ENCODE data around the gene SLC9A8. TPM values are rescaled to one million over a fixed set of nuclear protein-coding genes. Genes with fewer than 3 reads are reported as not detected.

Gene SLC9A8
- total and polyA plus RNA-seq, 3 experiments from 2014 or later, result 7.7 to 12.0 (median 11.5) TPM

DNA sequence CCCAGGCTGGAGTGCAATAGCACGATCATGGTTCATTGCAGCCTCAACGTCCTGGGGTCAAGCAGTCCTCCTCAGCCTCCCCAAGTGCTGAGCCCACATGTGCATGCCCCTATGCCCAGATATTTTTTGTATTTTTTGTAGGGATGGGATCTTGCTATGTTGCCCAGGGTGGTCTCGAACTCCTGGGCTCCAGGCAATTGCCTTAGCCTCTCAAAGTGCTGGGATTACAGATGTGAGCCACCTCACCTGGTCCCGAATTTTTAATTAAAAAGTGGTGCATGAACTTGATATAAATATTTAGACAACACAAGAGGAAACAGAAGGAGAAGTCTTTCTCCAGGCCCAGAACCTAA lies 116.5 kb downstream of the SLC9A8 start:
- Histone ChIP-seq H3K27me3 (ENCODE audit: insufficient read depth, low read length, poor library complexity, severe bottlenecking) (no peaks in the 10 kb centered on the region), H3K36me3 (ENCODE audit: insufficient read depth, low read length) (no peaks in the 10 kb centered on the region), H3K4me1 (ENCODE audit: insufficient read depth, low read length) (no peaks in the 10 kb centered on the region), H3K4me3 (ENCODE audit: low read length) (no peak overlapping the region), H3K9me3 (ENCODE audit: low read length) (no peaks in the 10 kb centered on the region), H3K27ac (ENCODE audit: low read depth, low read length) (no peak overlapping the region)
- ChIA-PET CTCF (no interaction called here), POLR2A (no interaction called here)
- DNase-seq, result no peak
- Mint-ChIP-seq H3K9me3 (no peaks in the 10 kb centered on the region), H3K27ac (peak overlapping the region in 1 of 8 donors; percentile 74), H3K36me3 (no peaks in the 10 kb centered on the region), H3K27me3 (peaks cover 0 to 1% of the 10 kb centered on the region in 2 donors), H3K4me1 (peaks cover 10 to 14% (median 10%) of the 10 kb centered on the region in 3 donors), H3K4me3 (no peak overlapping the region)

GRCh38 chr20:49935746-49936152 lies 123.1 kb downstream of the SLC9A8 start:
- H3K27ac Mint-ChIP-seq, result peak overlapping the region; percentile 47 to 99 (median 92)
- H3K4me3 Mint-ChIP-seq, result peak overlapping the region; percentile 90 to 99 (median 97)
- no peaks in the 10 kb centered on the region for H3K9me3 Mint-ChIP-seq
- no peaks in the 10 kb centered on the region for H3K27me3 Mint-ChIP-seq
- CTCF ChIA-PET, result interaction anchor here (0.6 to 1.8 kb wide), 5 partner anchors 11 to 246 kb away, joined by 3 to 8 read pairs (median 3); no protein-coding TSS in a partner anchor
- DNase-seq, result no peak
- Histone ChIP-seq H3K36me3 (ENCODE audit: insufficient read depth, low read length) (no peaks in the 10 kb centered on the region), H3K27me3 (ENCODE audit: insufficient read depth, low read length, poor library complexity, severe bottlenecking) (no peaks in the 10 kb centered on the region), H3K4me3 (ENCODE audit: low read length) (peak overlapping the region; percentile 98), H3K27ac (ENCODE audit: low read depth, low read length) (peak overlapping the region; percentile 93), H3K9me3 (ENCODE audit: low read length) (no peaks in the 10 kb centered on the region), H3K4me1 (ENCODE audit: insufficient read depth, low read length) (peaks cover 34% of the 10 kb centered on the region)
- peaks cover 41 to 56% (median 47%) of the 10 kb centered on the region in 3 donors for H3K4me1 Mint-ChIP-seq
- H3K36me3 Mint-ChIP-seq, result peaks cover 0 to 20% (median 0%) of the 10 kb centered on the region in 3 donors
- POLR2A ChIA-PET, result interaction anchor here (0.6 to 3.4 kb wide), 8 partner anchors 20 to 859 kb away, joined by 3 to 34 read pairs (median 4); partner anchors contain the start of genes BCAS4, PEDS1, SLC9A8 and SPATA2

DNA sequence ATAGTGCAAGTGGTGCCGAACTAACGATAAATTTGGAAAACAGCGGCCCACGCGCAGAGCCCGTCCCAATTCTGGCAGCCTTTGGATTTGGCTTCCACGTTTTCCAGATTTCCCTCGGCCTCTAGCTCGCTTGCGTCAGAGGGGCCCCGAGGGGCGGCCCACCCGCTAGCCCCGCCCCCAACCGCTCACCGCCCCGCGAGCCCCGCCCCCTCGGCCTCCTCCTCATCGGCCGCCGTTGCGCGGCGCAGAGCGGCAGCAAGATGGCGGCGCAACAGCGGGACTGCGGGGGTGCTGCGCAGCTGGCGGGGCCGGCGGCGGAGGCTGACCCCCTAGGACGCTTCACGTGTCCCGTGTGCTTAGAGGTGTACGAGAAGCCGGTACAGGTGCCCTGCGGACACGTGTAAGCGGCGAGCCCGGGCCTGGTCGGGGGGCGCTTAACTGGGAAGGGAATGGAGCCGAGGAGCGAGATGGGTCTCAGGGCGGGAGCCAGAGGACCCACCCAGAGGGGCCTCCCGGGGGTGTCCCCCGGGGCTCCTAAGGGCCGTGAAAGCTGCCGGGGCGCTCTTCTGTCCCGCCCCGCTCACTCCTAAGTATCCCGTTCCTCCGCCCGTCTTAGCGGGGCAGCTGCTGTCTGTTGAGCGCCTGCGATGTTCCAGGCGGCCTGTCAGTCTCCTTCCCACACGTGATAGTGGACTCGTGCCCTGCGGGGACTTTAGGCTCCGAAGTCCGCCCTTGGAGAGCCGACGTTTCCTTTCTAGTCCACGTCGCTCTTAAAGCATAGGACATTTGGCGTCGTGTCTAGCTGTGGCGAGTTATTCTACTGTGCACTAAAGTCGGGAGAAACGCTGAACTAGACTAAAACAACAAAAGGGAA lies 123.8 kb downstream of the SLC9A8 start, which contains the start of gene RNF114:
TSS of gene RNF114 (plus strand) at position 245 of the 874 bp plus-strand sequence. CDS start at position 261, 16 bp downstream.
- H3K4me1 ChIP-seq (ENCODE audit: insufficient read depth, low read length), result peaks cover 34% of the 10 kb centered on the region
- POLR2A ChIA-PET, result interaction anchor here (0.6 to 3.4 kb wide), 8 partner anchors 21 to 858 kb away, joined by 3 to 34 read pairs (median 4); partner anchors contain the start of genes BCAS4, PEDS1, SLC9A8 and SPATA2

GRCh38 chr20:49937027-49937929 lies 124.7 kb downstream of the SLC9A8 start:
- Histone ChIP-seq H3K9me3 (ENCODE audit: low read length) (no peaks in the 10 kb centered on the region), H3K36me3 (ENCODE audit: insufficient read depth, low read length) (peaks cover 13% of the 10 kb centered on the region), H3K4me3 (ENCODE audit: low read length) (peak overlapping the region; percentile 98), H3K27ac (ENCODE audit: low read depth, low read length) (peak overlapping the region; percentile 93), H3K4me1 (ENCODE audit: insufficient read depth, low read length) (peaks cover 34% of the 10 kb centered on the region), H3K27me3 (ENCODE audit: insufficient read depth, low read length, poor library complexity, severe bottlenecking) (no peaks in the 10 kb centered on the region)
- H3K4me1 Mint-ChIP-seq, result peaks cover 52 to 71% (median 57%) of the 10 kb centered on the region in 3 donors
- CTCF ChIA-PET, result interaction anchor here (1.3 to 1.5 kb wide), 5 partner anchors 9 to 857 kb away, joined by 3 to 7 read pairs (median 3); partner anchors contain the start of gene BCAS4
- H3K27me3 Mint-ChIP-seq, result no peaks in the 10 kb centered on the region
- H3K4me3 Mint-ChIP-seq, result peak overlapping the region; percentile 90 to 99 (median 97)
- no peaks in the 10 kb centered on the region for H3K9me3 Mint-ChIP-seq
- peak overlapping the region; percentile 91 to 99 (median 96) for H3K27ac Mint-ChIP-seq
- peaks cover 0 to 35% (median 0%) of the 10 kb centered on the region in 3 donors for H3K36me3 Mint-ChIP-seq
- DNase-seq, result peak in 1 of 5 donors; percentile 10
- POLR2A ChIA-PET, result interaction anchor here (0.6 to 3.4 kb wide), 5 partner anchors 9 to 688 kb away, joined by 3 to 34 read pairs (median 4); partner anchors contain the start of genes PEDS1 and SPATA2

More for the DNA sequence above, 123.8 kb downstream of the SLC9A8 start, which contains the start of gene RNF114:
- H3K36me3 Mint-ChIP-seq, result peaks cover 0 to 26% (median 0%) of the 10 kb centered on the region in 3 donors
- H3K4me3 Mint-ChIP-seq, result peak within 1 kb of the TSS; percentile 90 to 99 (median 97)
- peak; percentile 83 to 93 (median 88) for DNase-seq
- H3K4me3 ChIP-seq (ENCODE audit: low read length), result peak within 1 kb of the TSS; percentile 98
- H3K4me1 Mint-ChIP-seq, result peaks cover 48 to 62% (median 53%) of the 10 kb centered on the region in 3 donors
- H3K36me3 ChIP-seq (ENCODE audit: insufficient read depth, low read length), result peaks cover 4% of the 10 kb centered on the region
- peak within 1 kb of the TSS; percentile 91 to 99 (median 96) for H3K27ac Mint-ChIP-seq
- H3K27me3 ChIP-seq (ENCODE audit: insufficient read depth, low read length, poor library complexity, severe bottlenecking), result no peaks in the 10 kb centered on the region
- CTCF ChIA-PET, result interaction anchor here (1.0 to 1.6 kb wide), 4 partner anchors 8 to 747 kb away, joined by 3 to 8 read pairs (median 3); no protein-coding TSS in a partner anchor
- H3K27me3 Mint-ChIP-seq, result no peaks in the 10 kb centered on the region
- H3K9me3 ChIP-seq (ENCODE audit: low read length), result no peaks in the 10 kb centered on the region
- H3K27ac ChIP-seq (ENCODE audit: low read depth, low read length), result peak within 1 kb of the TSS; percentile 93
- no peaks in the 10 kb centered on the region for H3K9me3 Mint-ChIP-seq

DNA sequence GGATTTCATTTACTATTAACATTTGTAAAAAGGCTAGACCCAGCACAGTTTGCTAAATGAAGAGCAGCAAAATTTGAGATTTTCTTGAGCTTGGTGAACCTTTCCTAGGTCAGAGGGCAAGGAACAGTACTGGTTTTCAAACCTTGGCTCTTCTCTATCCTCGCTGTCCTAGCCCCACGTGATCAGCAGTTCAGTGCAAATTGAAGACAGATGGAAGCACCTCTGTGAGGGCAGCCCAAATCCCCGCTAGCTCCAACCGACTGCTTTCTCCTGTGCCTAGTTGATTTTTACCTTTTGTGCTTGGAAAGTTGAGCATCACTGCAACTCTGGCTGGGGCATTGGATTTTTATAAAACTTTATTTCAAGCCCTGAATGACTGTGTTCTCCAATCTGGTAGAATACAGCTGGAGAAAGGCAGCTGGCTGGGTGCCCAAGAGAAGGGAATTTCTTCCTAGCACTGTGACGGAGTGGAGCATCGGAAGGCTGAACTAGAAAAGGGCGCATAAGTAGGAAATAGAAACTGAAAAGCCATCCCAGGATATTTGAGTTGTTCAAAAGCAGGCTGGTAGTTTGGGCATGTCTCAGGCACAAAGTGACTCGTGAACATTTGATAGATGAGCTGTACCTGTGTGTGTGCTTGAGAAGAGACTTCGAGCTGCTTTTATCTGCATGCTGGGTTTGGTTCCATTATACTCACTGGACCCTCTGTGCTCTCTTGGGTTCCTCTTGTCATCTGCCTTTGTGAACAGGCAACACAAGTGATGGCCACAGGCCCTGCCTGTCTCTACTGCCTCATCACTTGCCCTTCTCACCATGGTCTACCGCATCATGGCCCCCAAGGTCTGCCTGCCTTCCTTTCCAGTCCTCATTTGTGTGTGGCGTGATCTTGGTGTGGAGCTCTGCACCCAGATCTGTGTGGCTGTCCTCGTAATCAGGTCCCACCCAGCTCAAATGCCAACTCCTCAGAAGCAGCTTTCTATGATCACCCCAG lies 125.8 kb downstream of the SLC9A8 start:
- Histone ChIP-seq H3K4me1 (ENCODE audit: insufficient read depth, low read length) (peaks cover 40% of the 10 kb centered on the region), H3K4me3 (ENCODE audit: low read length) (no peak overlapping the region), H3K9me3 (ENCODE audit: low read length) (no peaks in the 10 kb centered on the region), H3K27me3 (ENCODE audit: insufficient read depth, low read length, poor library complexity, severe bottlenecking) (no peaks in the 10 kb centered on the region), H3K36me3 (ENCODE audit: insufficient read depth, low read length) (peaks cover 19% of the 10 kb centered on the region), H3K27ac (ENCODE audit: low read depth, low read length) (no peak overlapping the region)
- peaks cover 55 to 82% (median 66%) of the 10 kb centered on the region in 3 donors for H3K4me1 Mint-ChIP-seq
- no peaks in the 10 kb centered on the region for H3K9me3 Mint-ChIP-seq
- ChIA-PET POLR2A (no interaction called here), CTCF (interaction anchor here (1.2 to 1.5 kb wide), 5 partner anchors 22 to 856 kb away, joined by 3 to 7 read pairs (median 4); partner anchors contain the start of gene BCAS4)
- DNase-seq, result no peak
- no peaks in the 10 kb centered on the region for H3K27me3 Mint-ChIP-seq
- peaks cover 0 to 46% (median 0%) of the 10 kb centered on the region in 3 donors for H3K36me3 Mint-ChIP-seq
- H3K4me3 Mint-ChIP-seq, result peak overlapping the region; percentile 60 to 99 (median 92)
- peak overlapping the region; percentile 0 to 97 (median 72) for H3K27ac Mint-ChIP-seq

DNA sequence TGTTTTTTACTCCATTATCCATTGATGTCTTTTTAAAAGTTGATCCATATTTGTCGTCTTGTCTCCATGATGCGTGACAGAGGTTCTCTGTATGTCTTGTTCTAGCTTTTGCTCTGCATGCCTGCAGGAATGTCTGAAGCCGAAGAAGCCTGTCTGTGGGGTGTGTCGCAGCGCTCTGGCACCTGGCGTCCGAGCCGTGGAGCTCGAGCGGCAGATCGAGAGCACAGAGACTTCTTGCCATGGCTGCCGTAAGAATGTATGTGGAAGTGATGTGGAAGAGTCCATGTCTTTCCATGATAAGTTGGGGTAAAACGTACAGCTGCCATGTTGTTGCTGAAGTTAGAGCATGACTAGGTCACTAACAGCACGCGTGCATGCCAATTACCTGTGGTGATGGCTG lies 128.8 kb downstream of the SLC9A8 start:
- Mint-ChIP-seq H3K4me1 (peaks cover 49 to 73% (median 66%) of the 10 kb centered on the region in 3 donors), H3K27me3 (no peaks in the 10 kb centered on the region), H3K4me3 (no peak overlapping the region), H3K36me3 (peaks cover 0 to 70% (median 4%) of the 10 kb centered on the region in 3 donors), H3K9me3 (no peaks in the 10 kb centered on the region), H3K27ac (peak overlapping the region in 2 of 8 donors; percentile 19 to 23)
- no peak for DNase-seq
- Histone ChIP-seq H3K4me1 (ENCODE audit: insufficient read depth, low read length) (peaks cover 32% of the 10 kb centered on the region), H3K36me3 (ENCODE audit: insufficient read depth, low read length) (peaks cover 45% of the 10 kb centered on the region), H3K4me3 (ENCODE audit: low read length) (no peak overlapping the region), H3K9me3 (ENCODE audit: low read length) (no peaks in the 10 kb centered on the region), H3K27me3 (ENCODE audit: insufficient read depth, low read length, poor library complexity, severe bottlenecking) (no peaks in the 10 kb centered on the region), H3K27ac (ENCODE audit: low read depth, low read length) (no peak overlapping the region)
- CTCF ChIA-PET, result no interaction called here
- POLR2A ChIA-PET, result no interaction called here

Data from CD8-positive, alpha-beta memory T cell (primary cell).